ENCODE measurements around the gene WNT11. TPM values are rescaled to one million over a fixed set of nuclear protein-coding genes. Genes with fewer than 3 reads are reported as not detected.

Gene WNT11
- total RNA-seq, 4 donors from 2014 or later = 27.7 to 56.2 (median 34.0) TPM

- no peak for TF ChIP-seq CTCF (IDR thresholded peaks at IDR 0.05; ENCODE audit: low read depth)
Observed at GRCh38 chr11:76156971-76157427, 49.3 kb downstream of the WNT11 start.

- no peak for TF ChIP-seq CTCF (IDR thresholded peaks at IDR 0.05; ENCODE audit: low read depth)
Observed at GRCh38 chr11:76155500-76156227, 50.6 kb downstream of the WNT11 start.

GRCh38 chr11:76153571-76153923 is 52.8 kb downstream of the WNT11 start:
- no peak for TF ChIP-seq CTCF (IDR thresholded peaks at IDR 0.05; ENCODE audit: low read depth)

GRCh38 chr11:76152741-76153570 is 53.3 kb downstream of the WNT11 start:
- no peak for TF ChIP-seq CTCF (IDR thresholded peaks at IDR 0.05; ENCODE audit: low read depth)

- no peak for TF ChIP-seq CTCF (IDR thresholded peaks at IDR 0.05; ENCODE audit: low read depth)
Observed at GRCh38 chr11:76152086-76152681, 54.1 kb downstream of the WNT11 start.

GRCh38 chr11:76151556-76152085 is 54.7 kb downstream of the WNT11 start:
- no peak for TF ChIP-seq CTCF (IDR thresholded peaks at IDR 0.05; ENCODE audit: low read depth)

- no peak for TF ChIP-seq CTCF (IDR thresholded peaks at IDR 0.05; ENCODE audit: low read depth)
Observed at GRCh38 chr11:76150141-76150540, 56.2 kb downstream of the WNT11 start.

Measured in subcutaneous adipose tissue (tissue), 4 donors.